H1 (cell line): ENCODE data around the gene IER5. TPM values are rescaled to one million over a fixed set of nuclear protein-coding genes. Genes with fewer than 3 reads are reported as not detected.
A peak's percentile ranks its signal among the peaks of the same experiment; 100 is the strongest.

ENCODE experiments used
- CTCF ChIA-PET: fragments of 300-600 bp; sonication (Branson Sonifier 250); formaldehyde crosslinking; loops from one replicate; lab custom pipeline; 2021; ENCODE audit not compliant: partially characterized antibody; lab: Charles Lee
- POLR2A ChIA-PET: fragments of 300-600 bp; sonication (Branson Sonifier 250); formaldehyde crosslinking; loops from one replicate; lab custom pipeline; 2021; ENCODE audit warnings: inconsistent platforms; ENCODE audit not compliant: partially characterized antibody; lab: Charles Lee
- DNase-seq, 2 experiments: peaks; one replicate each; pipeline versions ENCODE4 v3.0.0 to v3.0.0-alpha.2; 2010 to 2022; ENCODE audit warnings: low spot score in 2 of 2, low read depth in 1 of 2, mixed read lengths in 1 of 2
- FAIRE-seq: peaks from 2 replicates; lab custom pipeline; 2011; peaks lifted over from hg19 to GRCh38; lab: Jason Lieb, UNC
- H2AFZ ChIP-seq: 2 replicates; pipeline ENCODE4 v1.8.1; 2012; ENCODE audit warnings: low read length, inconsistent platforms
- H2AK5ac ChIP-seq: 2 replicates; pipeline ENCODE4 v1.6.1; 2013; ENCODE audit warnings: low read depth, low read length
- H2BK120ac ChIP-seq: replicated peaks from 2 replicates; pipeline ENCODE3; 2013; ENCODE audit warnings: low read depth, low read length, inconsistent platforms
- H2BK12ac ChIP-seq: 2 replicates; pipeline ENCODE4 v1.6.1; 2013; ENCODE audit warnings: low read depth, low read length
- H2BK15ac ChIP-seq: 2 replicates; pipeline ENCODE4 v1.6.1; 2013; ENCODE audit warnings: low read length
- H2BK20ac ChIP-seq: 2 replicates; pipeline ENCODE4 v1.6.1; 2013; ENCODE audit warnings: low read length
- H2BK5ac ChIP-seq: 2 replicates; pipeline ENCODE4 v1.6.1; 2013; ENCODE audit warnings: low read depth, low read length
- H3K14ac ChIP-seq: 2 replicates; pipeline ENCODE4 v1.6.1; 2013; ENCODE audit warnings: inconsistent platforms; ENCODE audit not compliant: insufficient read length
- H3K18ac ChIP-seq: 2 replicates; pipeline ENCODE4 v1.6.1; 2013; ENCODE audit warnings: low read length; ENCODE audit errors: extremely low read depth
- H3K23ac ChIP-seq: 2 replicates; pipeline ENCODE4 v1.6.1; 2013; ENCODE audit warnings: inconsistent platforms; ENCODE audit not compliant: insufficient read length
- H3K23me2 ChIP-seq: 2 replicates; pipeline ENCODE4 v1.6.1; 2013; ENCODE audit warnings: low read depth, low read length
- H3K27ac ChIP-seq: 2 replicates; pipeline ENCODE4 v1.6.1; 2011; ENCODE audit warnings: low read depth, low read length, inconsistent platforms
- H3K27me3 ChIP-seq, 4 experiments: replicated peaks in 1 of 4; 1 replicate in 1 of 4; 2 replicates in 3 of 4; pipeline versions ENCODE4 v1.6.1 to v1.8.1; 2011 to 2013; ENCODE audit warnings: low read length in 3 of 4, mild to moderate bottlenecking in 3 of 4, inconsistent platforms in 2 of 4, mixed read lengths in 2 of 4, moderate library complexity in 1 of 4; ENCODE audit not compliant: control insufficient read depth in 3 of 4, insufficient read depth in 3 of 4; ENCODE audit errors: extremely low read depth in 1 of 4
- H3K36me3 ChIP-seq, 4 experiments: 2 replicates each; pipeline versions ENCODE4 v1.6.1 to v1.8.1; 2011 to 2013; ENCODE audit warnings: mild to moderate bottlenecking in 4 of 4, low read length in 3 of 4, moderate library complexity in 2 of 4, control low read depth in 1 of 4, inconsistent platforms in 1 of 4; ENCODE audit not compliant: insufficient read depth in 4 of 4, control insufficient read depth in 2 of 4
- H3K4ac ChIP-seq: replicated peaks from 2 replicates; pipeline ENCODE3; 2013; ENCODE audit warnings: low read length, low read depth, mixed read lengths, inconsistent platforms; ENCODE audit not compliant: insufficient read length
- H3K4me1 ChIP-seq, 4 experiments: replicated peaks in 1 of 4; 1 replicate in 1 of 4; 2 replicates in 3 of 4; pipeline versions ENCODE4 v1.6.1 to v1.8.1; 2011 to 2013; ENCODE audit warnings: low read length in 3 of 4, inconsistent platforms in 2 of 4, mixed read lengths in 1 of 4; ENCODE audit not compliant: insufficient read depth in 4 of 4, control insufficient read depth in 3 of 4
- H3K4me2 ChIP-seq, 2 experiments: 2 replicates each; pipeline versions ENCODE4 v1.6.1 to v1.8.1; 2011 to 2013; ENCODE audit warnings: low read depth in 2 of 2, low read length in 2 of 2, control low read depth in 1 of 2, inconsistent platforms in 1 of 2, mild to moderate bottlenecking in 1 of 2; ENCODE audit not compliant: insufficient read depth in 1 of 2
- H3K4me3 ChIP-seq, 4 experiments: fragments of 200-600, 300-600 bp in 1 of 4; sonication (generic), shearing (Covaris generic), sonication (Bioruptor Twin) in 1 of 4; 2 replicates each; pipeline versions ENCODE4 v1.5.1 to v1.8.1; 2011 to 2016; ENCODE audit warnings: low read length in 4 of 4, low read depth in 3 of 4, control low read depth in 2 of 4, inconsistent platforms in 2 of 4, mild to moderate bottlenecking in 2 of 4, mixed read lengths in 1 of 4, moderate library complexity in 1 of 4; ENCODE audit not compliant: insufficient read depth in 2 of 4; ENCODE audit errors: extremely low read depth in 1 of 4
- H3K56ac ChIP-seq: replicated peaks from 2 replicates; pipeline ENCODE3; 2013; ENCODE audit warnings: low read depth, mild to moderate bottlenecking, mixed read lengths, low read length, inconsistent platforms; ENCODE audit not compliant: insufficient read length
- H3K79me1 ChIP-seq: 2 replicates; pipeline ENCODE4 v1.6.1; 2013; ENCODE audit warnings: low read depth, low read length, control low read depth
- H3K79me2 ChIP-seq, 2 experiments: 2 replicates each; pipeline versions ENCODE4 v1.6.1 to v1.8.1; 2012 to 2013; ENCODE audit warnings: low read length in 2 of 2, mild to moderate bottlenecking in 2 of 2, inconsistent platforms in 1 of 2; ENCODE audit not compliant: insufficient read depth in 2 of 2, control insufficient read depth in 1 of 2
- H3K9ac ChIP-seq, 4 experiments: replicated peaks in 1 of 4; 1 replicate in 1 of 4; 2 replicates in 3 of 4; pipeline versions ENCODE4 v1.6.1 to v1.8.1; 2011 to 2013; ENCODE audit warnings: low read depth in 3 of 4, low read length in 3 of 4, control low read depth in 2 of 4, mild to moderate bottlenecking in 2 of 4, moderate library complexity in 2 of 4, inconsistent platforms in 1 of 4; ENCODE audit errors: extremely low read depth in 1 of 4
- H3K9me3 ChIP-seq, 2 experiments: 2 replicates each; pipeline versions ENCODE4 v1.6.1 to v1.8.1; 2012 to 2013; ENCODE audit warnings: mild to moderate bottlenecking in 2 of 2, moderate library complexity in 2 of 2, control low read depth in 1 of 2, inconsistent platforms in 1 of 2, low read depth in 1 of 2, low read length in 1 of 2, mixed read lengths in 1 of 2; ENCODE audit not compliant: insufficient read depth in 2 of 2
- H4K20me1 ChIP-seq, 2 experiments: replicated peaks in 1 of 2; 2 replicates each; pipeline versions ENCODE3 to v1.8.1; 2011 to 2013; ENCODE audit warnings: inconsistent platforms in 2 of 2, low read length in 2 of 2, mild to moderate bottlenecking in 1 of 2; ENCODE audit not compliant: insufficient read depth in 2 of 2, control insufficient read depth in 1 of 2
- H4K5ac ChIP-seq: 2 replicates; pipeline ENCODE4 v1.6.1; 2013; ENCODE audit warnings: low read length, low read depth, mixed read lengths, inconsistent platforms; ENCODE audit not compliant: insufficient read length
- H4K8ac ChIP-seq: 2 replicates; pipeline ENCODE4 v1.8.0; 2013; ENCODE audit warnings: mild to moderate bottlenecking, moderate library complexity, low read length, inconsistent platforms; ENCODE audit not compliant: insufficient read depth; ENCODE audit errors: extremely low read depth
- H4K91ac ChIP-seq: replicated peaks from 2 replicates; pipeline ENCODE3; 2013; ENCODE audit warnings: low read length, mixed read lengths, inconsistent platforms; ENCODE audit not compliant: insufficient read length
- JUND ChIP-seq: IDR thresholded peaks from 2 replicates; pipeline ENCODE4 v1.6.1; 2011; ENCODE audit warnings: mild to moderate bottlenecking, improper control_type of control experiment, low read length
- WGBS, 2 experiments: shearing (Covaris generic) in 1 of 2; methylation state at CpG; one replicate each; pipeline versions ENCODE4 v1.1.6 to v1.1.7; 2013 to 2015; ENCODE audit warnings: low lambda C conversion rate in 2 of 2, mixed read lengths in 2 of 2, inconsistent platforms in 1 of 2, low coverage in 1 of 2, missing lambda C conversion rate in 1 of 2; ENCODE audit not compliant: insufficient replicate concordance in 2 of 2, insufficient coverage in 1 of 2, insufficient read length in 1 of 2; ENCODE audit errors: extremely low coverage in 1 of 2, missing lambda C conversion rate in 1 of 2; 5-methylcytosine and 5-hydroxymethylcytosine counted together
- polyA plus RNA-seq, 7 experiments: library from polyadenylated mRNA; depleted of rRNA in 3 of 7; stranded (reverse) in 5 of 7; unstranded in 2 of 7; fragments of >200 nt in 5 of 7; fragments of 200-250 nt in 2 of 7; gene quantifications; 1 replicate in 5 of 7; 2 replicates in 1 of 7; 4 replicates in 1 of 7; pipeline versions ENCODE4 v1.2.1 to v1.2.3, GENCODE V29; 2011 to 2013; ENCODE audit warnings: missing spikeins in 2 of 7, mixed read lengths in 2 of 7
- total RNA-seq: library from RNA; stranded (reverse); fragmentation: NEBNext Ultra II Directional; extraction: Animal tissue kit (Norgen Biotek cat#: 25700); gene quantifications from 2 replicates; pipeline ENCODE4 v1.2.1, GENCODE V29; 2021

IER5 gene
- total and polyA plus RNA-seq, 2 of the 8 experiments (the other 6 are each of a cell fraction or from before 2014, with no cell fraction given): 3.5 to 7.7 TPM

DNA sequence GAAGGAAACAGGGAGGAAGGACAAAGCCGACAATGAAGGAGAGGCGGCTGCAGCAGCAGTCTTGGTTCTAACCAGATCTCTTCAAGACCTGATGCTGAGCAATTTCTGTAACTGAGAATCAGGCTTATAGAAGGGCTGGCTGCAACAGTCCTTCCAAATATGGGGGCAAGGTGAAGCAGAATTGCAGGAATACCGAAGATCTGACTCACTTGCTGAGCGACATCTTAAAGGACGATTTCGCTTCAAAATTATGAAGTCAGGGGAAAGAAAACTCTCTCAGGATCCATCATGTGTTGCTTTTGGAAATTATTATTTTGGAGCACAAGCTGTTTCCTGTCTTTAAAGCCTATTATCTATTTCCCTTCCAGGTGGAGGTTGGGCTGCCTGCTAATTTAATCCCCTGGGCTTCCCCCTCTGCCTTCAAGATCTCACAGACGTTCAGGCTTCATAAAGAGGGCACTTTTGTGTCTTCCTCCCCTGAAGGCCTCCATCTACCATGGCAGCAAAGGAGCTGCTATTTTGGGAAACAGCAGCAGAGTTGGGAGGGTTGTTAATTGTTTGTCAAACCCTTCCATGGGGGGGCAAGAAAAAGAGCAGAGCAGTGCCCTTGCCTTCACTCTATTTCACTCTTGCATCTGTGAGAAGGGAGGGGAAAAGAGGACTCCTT lies 10.8 kb upstream of the IER5 start:
- no peak overlapping the region for H3K9ac ChIP-seq
- H4K91ac ChIP-seq: no peak overlapping the region
- no peaks in the 10 kb centered on the region for H4K20me1 ChIP-seq
- no peak overlapping the region for H3K27ac ChIP-seq
- H3K79me2 ChIP-seq: no peaks in the 10 kb centered on the region
- H3K14ac ChIP-seq: no peak overlapping the region
- no peak overlapping the region for H3K18ac ChIP-seq
- H3K4me3 ChIP-seq: no peak overlapping the region
- H2BK15ac ChIP-seq: no peak overlapping the region
- no peak overlapping the region for H3K4ac ChIP-seq
- 84% methylated on average over 7 of the region's 7 CpGs; no CpG with 5 or more reads in 1 of the 2 experiments for WGBS, 2 experiments
- H2BK120ac ChIP-seq: no peak overlapping the region
- DNase-seq (no peak), FAIRE-seq (no peak)
- no peak overlapping the region for H4K5ac ChIP-seq
- peak overlapping the region; percentile 53; the same call in 1 of the 2 replicates for H2BK12ac ChIP-seq
- H2AFZ ChIP-seq: 0 out of 2 replicates have a peak overlapping the region, but pooled peaks have one; percentile 16
- CTCF ChIA-PET: interaction anchor here (0.6 to 2.3 kb wide), 4 partner anchors 17 to 1732 kb away, joined by 3 to 8 read pairs (median 4); no protein-coding TSS in a partner anchor
- no peaks in the 10 kb centered on the region for H3K9me3 ChIP-seq
- no peak overlapping the region for H2BK20ac ChIP-seq
- no peak overlapping the region for H4K8ac ChIP-seq
- no peaks in the 10 kb centered on the region for H3K36me3 ChIP-seq
- POLR2A ChIA-PET: interaction anchor here (1.0 to 1.2 kb wide), 2 partner anchors 12 to 14 kb away, joined by 3 to 4 read pairs; no protein-coding TSS in a partner anchor
- no peak overlapping the region for H2BK5ac ChIP-seq
- H3K4me1 ChIP-seq: peaks cover 0 to 3% (median 0%) of the 10 kb centered on the region in 4 experiments; a peak in 1 of 7 replicates
- no peak overlapping the region for H3K23ac ChIP-seq
- H3K27me3 ChIP-seq: no peaks in the 10 kb centered on the region
- no peaks in the 10 kb centered on the region for H3K23me2 ChIP-seq
- H3K56ac ChIP-seq: no peak overlapping the region
- H2AK5ac ChIP-seq: no peak overlapping the region
- no peaks in the 10 kb centered on the region for H3K79me1 ChIP-seq
- H3K4me2 ChIP-seq: no peak overlapping the region
- TF ChIP-seq JUND: no peak
